NCI-H1417 treated with DMSO at 0.1 percent for 48 hours (cell line): ENCODE data around the gene CAMP.
"Not testable (repeated sequence)": the region's sequence is repeated elsewhere in the genome, so short reads cannot be mapped to it uniquely, and the experiment has no call there.

Experiments used
- DNase-seq: peaks from one replicate; lab custom pipeline; 2025; lab: John Stamatoyannopoulos, UW

Gene CAMP

DNA sequence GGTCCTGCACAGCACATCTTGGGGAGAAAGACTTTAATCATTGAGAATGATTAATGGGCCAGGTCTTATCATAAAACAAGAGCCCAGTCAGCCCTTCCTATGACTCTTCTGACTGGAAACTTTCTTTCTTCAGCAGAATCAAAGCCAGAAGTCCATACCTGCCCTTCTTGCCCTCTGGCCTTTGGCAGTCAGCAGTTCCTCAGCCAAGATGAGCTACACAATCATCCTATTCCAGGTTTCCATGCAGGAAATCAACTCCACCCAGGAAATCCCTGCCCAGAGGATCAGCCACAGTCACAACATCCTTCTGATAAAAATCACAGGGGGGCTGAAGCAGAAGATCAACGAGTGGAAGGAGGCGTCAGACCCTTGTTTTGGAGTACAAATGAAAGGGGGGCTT is 44.5 kb downstream of the CAMP start:
- DNase-seq = no peak

DNA sequence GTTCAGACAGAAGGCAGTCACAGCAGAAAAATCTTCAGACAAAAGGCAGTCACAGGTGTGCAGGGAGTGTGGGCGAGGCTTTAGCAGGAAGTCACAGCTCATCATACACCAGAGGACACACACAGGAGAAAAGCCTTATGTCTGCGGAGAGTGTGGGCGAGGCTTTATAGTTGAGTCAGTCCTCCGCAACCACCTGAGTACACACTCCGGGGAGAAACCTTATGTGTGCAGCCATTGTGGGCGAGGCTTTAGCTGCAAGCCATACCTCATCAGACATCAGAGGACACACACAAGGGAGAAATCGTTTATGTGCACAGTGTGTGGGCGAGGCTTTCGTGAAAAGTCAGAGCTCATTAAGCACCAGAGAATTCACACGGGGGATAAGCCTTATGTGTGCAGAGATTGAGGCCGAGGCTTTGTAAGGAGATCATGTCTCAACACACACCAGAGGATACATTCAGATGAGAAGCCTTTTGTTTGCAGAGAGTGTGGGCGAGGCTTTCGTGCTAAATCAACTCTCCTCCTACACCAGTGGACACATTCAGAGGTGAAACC is 45.2 kb downstream of the CAMP start:
- no peak for DNase-seq

DNA sequence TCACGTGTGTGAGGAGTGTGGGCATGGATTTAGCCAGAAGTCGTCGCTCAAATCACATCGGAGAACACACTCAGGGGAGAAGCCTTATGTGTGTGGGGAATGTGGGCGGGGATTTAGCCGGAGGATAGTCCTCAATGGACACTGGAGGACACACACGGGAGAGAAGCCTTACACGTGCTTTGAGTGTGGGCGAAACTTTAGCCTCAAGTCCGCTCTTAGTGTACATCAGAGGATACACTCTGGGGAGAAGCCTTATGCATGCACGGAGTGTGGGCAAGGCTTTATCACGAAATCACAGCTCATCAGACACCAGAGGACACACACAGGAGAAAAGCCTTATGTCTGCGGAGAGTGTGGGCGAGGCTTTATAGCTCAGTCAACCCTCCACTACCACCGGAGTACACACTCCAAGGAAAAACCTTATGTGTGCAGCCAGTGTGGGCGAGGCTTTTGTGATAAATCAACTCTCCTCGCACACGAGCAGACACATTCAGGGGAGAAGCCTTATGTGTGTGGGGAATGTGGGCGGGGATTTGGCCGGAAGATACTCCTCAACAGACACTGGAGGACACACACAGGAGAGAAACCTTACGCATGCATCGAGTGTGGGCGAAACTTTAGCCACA is 45.8 kb downstream of the CAMP start:
- no peak for DNase-seq

DNA sequence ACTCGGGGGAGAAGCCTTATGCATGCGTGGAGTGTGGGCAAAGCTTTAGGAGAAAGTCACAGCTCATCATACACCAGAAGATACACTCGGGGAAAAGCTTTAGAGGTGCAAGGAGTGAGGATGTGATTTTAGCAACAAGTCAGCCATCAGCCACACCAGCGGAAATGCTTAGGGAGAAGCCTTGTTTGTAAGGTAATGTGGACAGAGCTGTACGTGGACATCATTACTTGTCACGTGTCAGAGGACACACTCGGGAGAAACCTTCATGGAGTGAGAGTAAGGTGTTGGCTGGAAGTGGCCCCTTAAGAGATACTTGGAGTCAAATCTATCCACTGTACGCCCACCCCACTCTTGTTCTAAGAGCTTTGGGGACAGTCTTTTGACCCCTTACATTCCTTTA is 46.3 kb downstream of the CAMP start:
- DNase-seq = no peak

DNA sequence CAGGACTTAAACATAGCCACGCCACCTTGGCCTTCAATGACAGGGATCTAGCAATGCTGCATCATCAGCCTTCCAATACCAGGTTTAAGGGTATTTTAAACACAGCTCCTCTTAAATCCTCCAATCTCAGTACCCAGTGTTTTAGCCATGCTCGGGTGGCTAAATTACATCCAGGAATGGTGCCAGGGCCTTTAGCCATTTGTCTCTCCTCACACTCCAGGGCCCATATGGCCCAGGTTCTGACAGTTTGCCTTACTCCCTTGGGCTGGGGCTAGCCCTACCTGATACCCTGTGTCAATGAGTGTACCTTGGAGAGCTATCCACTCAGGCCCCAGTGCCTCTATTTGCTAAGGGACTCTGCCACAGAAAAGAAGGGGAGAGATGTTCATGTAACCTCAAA is 47.0 kb downstream of the CAMP start:
- no peak for DNase-seq

DNA sequence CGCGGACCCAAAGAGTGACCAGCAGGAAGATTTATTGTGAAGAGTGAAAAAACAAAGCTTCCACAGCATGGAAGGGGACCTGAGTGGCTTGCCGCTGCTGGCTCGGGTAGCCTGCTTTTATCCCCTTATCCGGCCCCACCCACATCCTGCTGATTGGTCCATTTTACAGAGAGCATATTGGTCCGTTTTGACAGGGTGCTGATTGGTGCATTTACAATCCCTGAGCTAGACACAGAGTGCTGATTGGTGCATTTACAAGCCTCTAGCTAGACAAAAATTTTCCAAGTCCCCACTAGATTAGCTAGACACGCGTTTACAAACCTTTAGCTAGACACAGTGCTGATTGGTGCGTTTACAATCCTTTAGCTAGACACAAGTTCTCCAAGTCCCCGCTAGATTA is 47.9 kb downstream of the CAMP start:
- DNase-seq = not testable (repeated sequence)

DNA sequence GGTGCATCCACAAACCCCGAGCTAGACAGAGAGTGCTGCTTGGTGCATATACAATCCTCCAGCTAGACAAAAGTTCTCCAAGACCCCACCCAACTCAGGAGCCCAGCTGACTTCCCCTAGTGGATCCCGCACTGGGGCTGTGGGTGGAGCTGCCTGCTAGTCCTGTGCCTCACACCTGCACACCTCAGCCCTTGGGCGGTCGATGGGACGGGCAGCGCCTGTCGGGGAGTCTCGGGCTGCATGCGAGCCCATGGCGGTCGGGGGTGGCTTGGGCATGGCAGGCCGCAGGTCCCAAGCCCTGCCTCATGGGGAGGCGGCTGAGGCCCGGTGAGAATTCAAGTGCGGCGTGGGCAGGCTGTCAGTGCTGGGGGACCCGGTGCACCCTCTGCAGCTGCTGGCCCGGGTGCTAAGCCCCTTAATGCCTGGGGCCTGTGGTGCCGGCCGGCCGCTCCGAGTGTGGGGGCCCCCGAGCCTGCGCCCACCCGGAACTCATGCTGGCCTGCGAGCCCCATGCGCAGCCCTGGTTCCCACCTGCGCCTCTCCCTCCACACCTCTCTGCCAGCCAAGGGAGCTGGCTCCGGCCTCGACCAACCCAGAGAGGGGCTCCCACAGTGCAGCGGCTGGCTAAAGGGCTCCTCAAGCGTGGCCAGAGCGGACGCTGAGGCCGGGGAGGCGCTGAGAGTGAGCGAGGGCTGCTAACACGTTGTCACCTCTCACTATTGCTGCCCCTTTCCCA is 48.6 kb downstream of the CAMP start:
- DNase-seq = no peak

DNA sequence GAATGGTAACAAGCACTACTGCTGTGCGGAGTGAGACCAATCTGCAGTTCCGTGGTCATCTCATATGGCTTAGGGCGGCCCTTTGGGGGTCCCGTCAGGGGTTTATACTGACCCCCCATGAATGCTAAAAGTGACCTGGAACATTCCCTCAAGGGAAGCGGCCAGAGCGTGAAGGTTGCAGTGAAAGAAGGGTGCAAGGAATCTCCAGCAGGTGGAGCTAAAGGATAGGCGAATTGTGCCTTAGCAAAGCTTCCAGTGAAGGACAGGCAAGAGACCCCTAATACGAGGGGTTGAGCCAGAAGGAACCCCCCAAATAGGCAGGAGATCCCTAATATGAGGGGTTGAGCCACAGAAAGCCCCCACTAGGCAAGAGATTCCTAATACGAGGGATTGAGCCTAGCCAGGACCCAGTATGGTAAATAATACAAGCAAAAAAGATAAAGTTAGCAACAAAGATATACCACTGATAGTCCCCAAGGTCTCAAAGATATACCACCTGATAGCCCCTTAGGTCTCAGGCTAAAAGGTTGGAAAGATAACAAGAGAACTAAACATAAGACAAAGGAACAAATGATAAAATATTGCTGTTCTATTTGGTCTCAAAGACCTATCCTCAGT is 50.4 kb downstream of the CAMP start:
- no peak for DNase-seq

DNA sequence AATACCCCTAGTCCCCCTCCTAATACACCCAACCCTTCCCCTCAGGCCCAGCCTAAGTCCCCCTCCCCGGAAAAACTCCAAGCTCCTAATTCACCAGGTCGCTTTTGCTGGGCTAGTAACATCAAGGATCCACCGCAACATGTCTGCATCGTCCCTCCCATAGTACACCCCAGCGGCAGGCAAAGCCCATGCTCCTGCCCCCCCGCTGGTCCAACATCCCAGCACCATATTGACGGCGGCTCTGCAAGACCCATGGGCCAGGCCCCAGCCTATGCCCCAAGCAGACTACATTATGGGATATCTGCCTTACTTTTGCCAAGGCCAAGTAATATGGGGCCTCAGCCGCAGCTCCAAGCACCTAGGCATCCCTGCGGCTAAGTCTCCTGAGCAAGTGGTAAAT is 51.2 kb downstream of the CAMP start:
- DNase-seq = no peak
